Myocyte (in vitro differentiated cells): ENCODE data around the gene SLC25A30. TPM values are rescaled to one million over a fixed set of nuclear protein-coding genes. Genes with fewer than 3 reads are reported as not detected.
"Not testable (repeated sequence)": the region's sequence is repeated elsewhere in the genome, so short reads cannot be mapped to it uniquely, and the experiment has no call there.

Experiments used
- DNase-seq: peaks from one replicate; pipeline ENCODE4 v3.0.0-alpha.2; 2012; ENCODE audit warnings: low read depth
- total RNA-seq: library from RNA; depleted of rRNA; stranded (reverse); fragments of >200 nt; gene quantifications from 2 replicates; pipeline ENCODE4 v1.2.3, GENCODE V29; 2014

Gene SLC25A30
- total RNA-seq, 1 donor from 2014 or later, result 12.3 TPM

- no peak for DNase-seq
Observed at GRCh38 chr13:45392811-45393210, 25.4 kb downstream of the SLC25A30 start.

- DNase-seq, result peak; percentile 49
Observed at GRCh38 chr13:45391926-45392325, 26.2 kb downstream of the SLC25A30 start.

GRCh38 chr13:45391128-45391527 is 27.0 kb downstream of the SLC25A30 start:
- DNase-seq, result not testable (repeated sequence)

- not testable (repeated sequence) for DNase-seq
Observed at GRCh38 chr13:45390348-45390747, 27.8 kb downstream of the SLC25A30 start.

DNA sequence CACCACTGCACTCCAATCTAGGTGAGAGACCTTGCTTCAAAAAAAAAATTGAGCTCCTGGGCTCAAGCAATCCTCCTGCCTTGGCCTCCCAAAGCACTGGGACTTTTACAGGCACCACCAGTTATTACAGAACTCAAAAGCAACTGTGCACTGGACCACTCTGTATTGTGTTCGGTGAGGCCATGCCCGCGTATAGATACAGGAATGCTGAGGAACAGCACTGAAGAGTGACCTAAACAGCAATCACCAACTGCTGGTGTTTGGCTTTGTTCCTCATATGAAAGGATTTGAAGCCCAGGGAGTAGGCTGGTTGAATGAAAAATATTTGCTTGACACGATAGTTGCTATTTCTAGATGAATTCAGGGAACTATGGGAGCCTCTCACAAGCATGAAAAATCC is 29.5 kb downstream of the SLC25A30 start:
- no peak for DNase-seq

DNA sequence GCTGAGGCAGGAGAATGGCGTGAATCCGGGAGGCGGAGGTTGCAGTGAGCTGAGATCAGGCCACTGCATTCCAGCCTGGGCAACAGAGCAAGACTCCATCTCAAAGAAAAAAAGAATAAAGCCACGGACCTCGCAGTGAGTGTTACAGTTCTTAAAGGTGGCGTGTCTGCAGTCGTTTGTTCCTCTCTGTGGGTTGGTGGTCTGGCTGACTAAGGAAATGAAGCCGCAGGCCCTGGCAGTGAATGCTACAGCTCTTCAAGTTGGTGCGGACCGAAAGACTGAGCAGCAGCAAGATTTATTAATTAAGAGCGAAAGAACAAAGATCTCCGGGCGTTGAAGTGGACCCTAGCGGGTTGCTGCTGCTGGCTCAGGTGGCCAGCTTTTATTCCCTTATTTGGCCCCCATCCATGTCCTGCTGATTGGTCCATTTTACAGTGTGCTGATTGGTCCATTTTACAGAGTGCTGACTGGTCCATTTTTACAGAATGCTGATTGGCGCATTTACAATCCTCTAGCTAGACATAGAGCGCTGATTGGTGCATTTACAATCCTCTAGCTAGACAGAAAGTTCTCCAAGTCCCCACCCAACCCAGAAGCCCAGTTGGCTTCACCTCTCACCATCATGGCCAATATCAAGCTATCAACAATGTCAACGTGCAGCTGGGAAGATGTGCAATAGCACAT is 31.1 kb downstream of the SLC25A30 start:
- DNase-seq, result not testable (repeated sequence)

GRCh38 chr13:45385907-45386553 is 32.1 kb downstream of the SLC25A30 start:
- DNase-seq, result no peak

- no peak for DNase-seq
Observed at GRCh38 chr13:45385320-45385719, 32.9 kb downstream of the SLC25A30 start.

- DNase-seq, result no peak
Observed at GRCh38 chr13:45384474-45385174, 33.5 kb downstream of the SLC25A30 start.

DNA sequence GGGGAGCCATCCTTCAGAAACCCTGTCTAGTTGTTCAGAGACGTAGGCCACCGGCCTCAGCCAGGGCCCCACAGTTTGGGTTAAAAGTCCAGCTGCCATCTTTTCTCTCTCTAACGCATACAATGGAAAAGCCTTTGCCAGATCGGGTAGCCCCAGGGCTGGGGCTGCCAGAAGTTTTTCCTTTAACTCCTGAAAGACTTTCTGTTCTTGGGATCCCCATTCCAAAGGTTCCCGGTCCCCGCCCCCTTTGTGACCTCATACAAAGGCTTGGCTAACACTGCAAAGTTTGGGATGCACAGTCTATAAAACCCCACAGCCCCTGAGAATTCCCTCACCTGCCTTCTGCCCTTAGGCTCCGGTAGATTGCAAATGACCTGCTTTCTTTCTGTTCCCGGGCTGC is 35.4 kb downstream of the SLC25A30 start:
- not testable (repeated sequence) for DNase-seq

DNA sequence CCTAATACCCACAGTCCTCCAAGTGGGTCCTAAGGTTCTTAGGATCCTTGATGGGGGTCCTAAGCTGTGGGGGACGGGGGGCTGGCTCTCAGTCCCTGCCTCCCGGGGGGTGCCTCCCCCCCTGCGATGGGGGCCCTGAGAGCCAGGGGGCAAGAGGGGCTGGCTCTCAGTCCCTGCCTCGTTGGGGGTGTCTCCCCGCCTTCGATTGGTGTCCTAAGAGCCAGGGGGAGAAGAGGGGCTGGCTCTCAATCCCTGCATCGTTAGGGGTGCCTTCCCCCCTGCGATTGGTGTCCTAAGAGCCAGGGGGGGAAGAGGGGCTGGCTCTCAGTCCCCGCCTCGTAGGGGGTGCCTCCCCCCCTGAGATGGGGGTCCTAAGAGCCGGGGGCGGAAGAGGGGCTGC is 37.0 kb downstream of the SLC25A30 start:
- no peak for DNase-seq

GRCh38 chr13:45380708-45381107 is 37.5 kb downstream of the SLC25A30 start:
- DNase-seq, result not testable (repeated sequence)

DNA sequence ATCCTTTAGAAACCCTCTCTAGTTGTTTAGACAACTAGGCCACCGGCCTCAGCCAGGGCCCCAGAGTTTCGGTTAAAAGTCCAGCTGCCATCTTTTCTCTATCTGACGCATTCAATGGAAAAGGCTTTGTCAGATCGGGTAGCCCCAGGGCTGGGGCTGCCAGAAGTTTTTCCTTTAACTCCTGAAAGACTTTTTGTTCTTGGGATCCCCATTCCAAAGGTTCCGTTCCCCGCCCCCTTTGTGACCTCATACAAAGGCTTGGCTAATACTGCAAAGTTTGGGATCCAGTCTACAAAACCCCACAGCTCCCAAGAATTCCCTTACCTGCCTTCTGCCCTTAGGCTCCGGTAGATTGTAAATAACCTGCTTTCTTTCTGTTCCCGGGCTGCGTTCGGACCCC is 38.7 kb downstream of the SLC25A30 start:
- DNase-seq, result not testable (repeated sequence)

DNA sequence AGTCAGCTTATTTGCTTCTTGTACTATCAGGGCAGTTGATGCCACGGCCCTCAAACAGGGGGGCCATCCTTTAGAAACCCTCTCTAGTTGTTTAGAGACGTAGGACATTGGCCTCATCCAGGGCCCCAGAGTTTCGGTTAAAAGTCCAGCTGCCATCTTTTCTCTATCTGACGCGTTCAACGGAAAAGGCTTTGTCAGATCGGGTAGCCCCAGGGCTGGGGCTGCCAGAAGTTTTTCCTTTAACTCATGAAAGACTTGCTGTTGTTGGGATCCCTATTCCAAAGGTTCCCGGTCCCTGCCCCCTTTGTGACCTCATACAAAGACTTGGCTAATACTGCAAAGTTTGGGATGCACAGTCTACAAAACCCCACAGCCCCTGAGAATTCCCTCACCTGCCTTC is 39.4 kb downstream of the SLC25A30 start:
- DNase-seq, result not testable (repeated sequence)

GRCh38 chr13:45377314-45377713 is 40.9 kb downstream of the SLC25A30 start:
- DNase-seq, result not testable (repeated sequence)

DNA sequence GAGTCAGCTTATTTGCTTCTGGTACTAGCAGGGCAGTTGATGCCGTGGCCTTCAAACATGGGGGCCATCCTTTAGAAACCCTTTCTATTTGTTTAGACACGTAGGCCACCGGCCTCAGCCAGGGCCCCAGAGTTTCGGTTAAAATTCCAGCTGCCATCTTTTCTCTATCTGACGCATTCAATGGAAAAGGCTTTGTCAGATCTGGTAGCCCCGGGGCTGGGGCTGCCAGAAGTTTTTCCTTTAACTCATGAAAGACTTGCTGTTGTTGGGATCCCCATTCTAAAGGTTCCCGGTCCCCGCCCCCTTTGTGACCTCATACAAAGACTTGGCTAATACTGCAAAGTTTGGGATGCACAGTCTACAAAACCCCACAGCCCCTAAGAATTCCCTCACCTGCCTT is 41.5 kb downstream of the SLC25A30 start:
- not testable (repeated sequence) for DNase-seq

GRCh38 chr13:45374917-45375316 is 43.3 kb downstream of the SLC25A30 start:
- DNase-seq, result no peak

GRCh38 chr13:45373162-45373547 is 45.0 kb downstream of the SLC25A30 start:
- no peak for DNase-seq

DNA sequence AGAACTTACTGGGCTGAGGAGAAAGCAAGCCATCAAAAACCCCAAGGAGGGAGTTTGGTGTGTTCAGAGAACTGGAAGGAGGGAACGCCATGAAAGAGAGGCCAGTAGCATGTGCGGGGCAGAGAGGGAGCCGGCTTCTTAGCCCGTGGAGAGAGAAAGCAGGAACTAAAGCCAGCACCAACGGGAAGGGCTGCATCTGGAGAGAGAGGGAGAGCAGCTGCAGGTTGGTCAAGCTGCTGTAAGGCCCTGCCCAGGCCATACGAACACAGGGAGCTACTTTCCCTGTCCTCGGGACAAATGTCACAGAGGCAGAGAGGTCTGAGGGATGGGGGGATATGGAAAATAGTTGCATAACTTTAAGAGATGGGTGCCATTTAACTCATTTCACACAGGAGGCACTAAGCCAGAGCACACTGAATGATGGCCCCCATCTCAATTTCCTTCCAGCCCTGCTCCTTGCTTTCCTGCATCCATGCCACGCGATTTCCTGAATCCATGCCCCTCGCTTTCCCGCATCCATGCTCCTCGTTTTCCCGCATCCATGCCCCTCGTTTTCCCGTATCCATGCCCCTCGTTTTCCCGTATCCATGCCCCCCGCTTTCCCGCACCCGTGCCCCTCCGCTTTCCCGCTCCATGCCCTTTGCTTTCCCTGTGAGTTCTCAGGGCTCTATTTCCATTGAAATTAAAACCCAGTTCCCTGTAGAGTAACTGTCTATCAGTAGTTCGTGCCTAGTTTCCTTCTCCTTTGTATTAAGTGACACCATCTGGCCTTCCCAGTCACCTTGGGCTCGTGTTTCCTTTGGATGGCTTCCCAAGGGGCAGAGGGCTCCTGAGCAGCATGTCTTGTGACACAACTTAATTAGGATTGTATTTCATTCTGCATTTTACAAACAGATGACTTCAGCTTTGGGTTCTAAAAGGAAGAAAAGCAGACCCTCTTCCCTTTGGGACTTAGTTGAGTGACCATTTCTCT is 45.7 kb downstream of the SLC25A30 start:
- DNase-seq, result peak; percentile 65

DNA sequence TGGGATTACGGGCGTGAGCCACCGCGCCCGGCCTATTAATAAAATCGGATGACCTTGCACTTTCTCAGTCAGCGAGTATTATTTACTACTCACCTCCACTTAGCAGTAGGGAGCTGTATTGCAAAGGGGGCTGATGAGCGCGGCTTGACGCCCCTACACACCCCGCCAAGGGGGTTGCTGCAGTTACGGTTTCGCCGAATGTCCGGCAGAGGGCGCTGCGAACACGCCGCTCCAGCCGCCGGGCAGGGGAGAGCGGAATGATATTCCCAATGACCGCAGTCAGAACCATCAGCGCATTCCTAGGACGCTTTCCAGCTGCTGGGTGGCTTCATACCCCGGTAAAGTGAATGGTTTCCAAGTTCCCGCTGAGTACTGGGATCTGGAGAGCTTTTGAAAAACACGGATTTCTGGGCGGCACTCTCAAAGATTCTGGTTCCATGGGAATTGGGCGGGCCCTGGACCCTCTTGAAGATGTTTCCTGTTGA is 47.2 kb downstream of the SLC25A30 start:
- peak; percentile 92 for DNase-seq

DNA sequence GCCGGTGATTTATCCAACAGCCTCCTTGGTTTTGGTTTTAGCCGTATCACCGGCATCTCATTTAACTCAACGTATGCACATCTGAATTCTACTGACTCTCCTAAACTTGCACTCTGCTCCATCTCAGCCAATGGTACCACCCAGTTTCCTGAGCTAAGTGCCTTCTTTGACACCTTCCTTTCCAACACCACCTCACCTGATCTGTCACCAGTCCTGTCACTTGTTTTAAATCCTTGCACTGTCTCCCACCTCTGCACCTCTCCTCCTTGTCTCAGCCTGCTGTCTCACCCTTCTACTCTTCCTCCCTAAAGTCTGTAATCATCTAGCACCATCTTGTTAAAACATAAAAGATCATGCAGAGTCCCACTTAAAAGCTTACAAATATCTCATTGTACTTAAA is 49.1 kb downstream of the SLC25A30 start:
- DNase-seq, result no peak
